T-helper 22 cell (primary cell): ENCODE data around the gene ANKFN1.

Source experiments
- DNase-seq: peaks from one replicate; pipeline ENCODE4 v3.0.0-alpha.2; 2020; ENCODE audit warnings: low read depth

Gene ANKFN1

DNA sequence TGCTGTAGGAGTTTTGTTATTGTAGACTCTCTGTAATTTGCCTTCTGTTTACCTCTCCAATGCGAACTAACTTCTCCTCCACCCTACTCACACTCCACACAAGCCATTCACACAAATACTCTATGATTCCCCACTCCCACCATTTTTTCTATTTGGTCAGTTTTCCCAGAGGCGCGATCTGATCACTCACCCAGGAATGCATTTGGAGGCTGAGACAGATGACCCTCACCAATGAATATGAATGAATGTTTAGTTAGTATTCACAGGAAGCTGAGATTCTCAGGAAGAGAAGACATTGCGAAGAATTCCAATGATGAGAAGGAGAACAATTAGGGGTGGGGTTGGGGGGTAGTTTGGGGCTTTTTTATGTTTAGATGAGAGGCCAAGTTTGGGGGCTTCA lies 10.5 kb upstream of the ANKFN1 start:
- DNase-seq = no peak

DNA sequence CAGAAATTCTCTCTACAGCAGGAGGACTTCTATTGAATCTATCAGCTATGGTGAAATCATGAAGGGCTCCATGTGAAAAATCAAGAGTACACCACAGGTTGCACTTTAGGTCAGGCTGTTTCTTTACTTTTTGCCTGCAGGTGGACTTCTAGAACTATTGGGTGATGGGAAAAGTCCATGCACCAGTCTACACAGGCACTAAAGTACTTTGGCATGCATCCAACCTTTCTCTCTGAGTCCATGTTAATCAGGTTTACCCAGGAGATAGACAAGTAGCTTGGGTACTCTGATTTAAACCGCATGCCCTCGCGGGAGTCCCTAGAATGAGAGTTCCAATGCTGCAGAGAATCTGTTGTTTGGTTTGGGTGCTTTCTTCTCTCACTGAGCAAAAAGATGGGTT lies 9.1 kb upstream of the ANKFN1 start:
- DNase-seq = no peak

GRCh38 chr17:56146534-56146933 lies 6.7 kb upstream of the ANKFN1 start:
- DNase-seq = no peak

DNA sequence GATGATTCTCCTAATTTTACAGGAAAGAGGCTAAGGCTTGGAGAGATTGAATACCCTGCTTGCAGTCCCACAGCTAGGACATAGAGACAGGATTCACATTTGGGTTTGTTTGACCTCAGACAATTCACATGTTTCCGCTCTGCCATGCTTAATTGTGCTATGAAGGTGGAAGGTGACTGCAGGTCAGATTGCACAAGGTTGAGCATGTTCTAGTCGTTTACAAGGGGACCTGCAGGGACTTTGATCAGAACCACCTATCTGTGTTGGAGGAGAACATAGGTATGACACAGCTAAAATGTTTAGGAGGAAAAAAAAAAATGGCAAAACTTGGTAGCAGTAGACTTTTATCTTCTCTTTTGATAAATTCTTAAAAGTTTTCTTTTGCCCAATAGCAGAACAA lies 4.9 kb upstream of the ANKFN1 start:
- no peak for DNase-seq

DNA sequence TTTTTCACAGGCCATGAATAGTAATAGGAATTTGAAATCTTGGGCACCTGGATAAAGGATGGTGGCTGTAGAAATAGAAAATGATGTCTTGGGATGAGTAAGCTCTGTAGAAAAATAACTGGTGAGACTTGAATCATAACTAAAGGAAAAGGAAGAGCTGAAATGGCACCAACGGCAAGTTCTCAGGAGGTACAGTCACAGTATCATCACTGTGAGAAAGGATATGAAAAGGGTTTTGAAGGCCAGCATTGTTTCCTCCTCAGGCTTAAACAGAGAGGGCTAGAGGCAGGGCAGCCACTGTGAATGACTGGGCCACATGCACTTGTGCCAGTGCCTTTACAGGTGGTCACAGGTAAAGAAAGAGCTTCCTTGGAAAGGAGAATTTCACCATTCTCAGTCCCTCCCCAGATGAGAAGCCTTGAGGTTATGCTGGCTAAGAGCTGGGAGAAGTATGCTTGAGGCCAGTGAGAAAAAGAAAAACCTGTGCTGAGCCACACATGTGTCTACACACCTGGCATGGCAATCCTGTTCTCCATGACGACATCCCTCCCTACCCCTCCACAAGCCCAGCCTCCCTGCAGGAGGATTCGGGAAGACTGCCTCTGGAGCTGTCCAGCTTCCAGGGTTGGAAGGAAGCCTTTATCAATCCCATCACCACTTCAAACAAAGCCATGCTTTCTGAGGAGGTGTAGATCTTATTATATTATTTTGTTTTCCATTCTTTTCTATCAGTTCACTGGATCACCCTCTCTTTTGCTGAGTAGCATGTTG lies 3.8 kb upstream of the ANKFN1 start:
- no peak for DNase-seq

GRCh38 chr17:56150649-56151048 lies 2.6 kb upstream of the ANKFN1 start:
- no peak for DNase-seq

- no peak for DNase-seq
Measured at GRCh38 chr17:56157845-56158244, 4.6 kb downstream of the ANKFN1 start.

DNA sequence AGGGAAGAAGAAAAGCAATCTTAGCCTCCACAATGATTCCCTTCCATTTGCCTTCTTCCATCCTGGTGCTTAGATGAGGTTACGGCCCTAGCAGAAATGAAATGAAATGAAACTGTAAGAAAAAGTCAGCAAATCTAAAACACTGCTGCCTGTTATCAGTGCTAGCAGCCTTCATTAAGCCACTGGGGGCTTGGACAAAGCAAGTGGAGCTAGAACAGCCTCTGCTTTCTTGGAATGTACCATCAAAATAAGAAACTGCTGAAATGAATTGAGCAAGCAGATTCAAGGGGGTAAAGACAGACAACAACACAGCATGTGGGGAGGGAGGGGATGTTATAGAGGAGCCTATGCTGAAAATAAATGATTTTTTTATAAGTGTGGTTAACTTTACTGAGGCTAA lies 5.1 kb downstream of the ANKFN1 start:
- no peak for DNase-seq

DNA sequence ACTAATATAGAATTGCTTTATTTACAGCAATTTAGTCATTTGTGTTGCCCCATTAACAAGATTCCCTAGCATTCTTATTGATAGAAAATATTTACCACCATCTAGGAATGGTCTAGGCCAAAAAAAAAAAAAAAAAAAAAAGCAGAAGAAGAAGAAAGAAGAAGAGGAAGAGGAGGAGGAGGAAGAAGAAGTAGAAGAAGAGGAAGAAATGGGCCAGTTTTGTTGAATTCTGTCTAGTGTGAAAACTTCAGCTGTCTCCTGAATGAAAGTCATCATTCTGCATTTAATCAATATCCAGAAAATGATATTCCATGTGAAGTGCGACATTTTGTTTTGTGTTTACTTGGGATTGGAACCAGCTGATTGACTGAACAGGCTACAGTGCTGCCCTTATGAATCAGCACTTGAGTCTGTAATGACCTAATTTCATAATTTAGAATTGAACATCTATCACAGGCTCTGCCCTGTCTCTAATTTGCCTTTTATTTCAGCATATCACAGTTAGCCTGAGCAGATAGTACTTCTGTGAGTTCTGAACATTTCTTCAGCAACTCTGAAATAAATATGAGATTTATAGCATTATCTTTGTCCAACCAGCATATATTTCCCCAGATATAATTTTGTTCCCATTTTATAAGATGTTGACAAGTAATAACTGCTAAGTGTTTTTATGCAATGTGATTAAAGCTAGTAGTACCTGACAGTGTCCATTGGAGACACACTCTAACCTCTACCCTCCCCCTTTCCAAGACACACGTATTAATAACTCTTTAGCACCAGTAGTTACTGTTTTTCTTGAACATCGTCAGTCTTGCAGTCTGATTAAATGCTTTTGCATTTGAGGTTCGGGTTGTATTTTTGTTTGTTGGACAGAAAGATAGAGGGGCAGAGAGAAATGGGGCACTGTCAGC lies 5.9 kb downstream of the ANKFN1 start:
- no peak for DNase-seq

- no peak for DNase-seq
Measured at GRCh38 chr17:56159826-56160380, 6.6 kb downstream of the ANKFN1 start.

- DNase-seq = no peak
Measured at GRCh38 chr17:56160422-56160821, 7.1 kb downstream of the ANKFN1 start.

DNA sequence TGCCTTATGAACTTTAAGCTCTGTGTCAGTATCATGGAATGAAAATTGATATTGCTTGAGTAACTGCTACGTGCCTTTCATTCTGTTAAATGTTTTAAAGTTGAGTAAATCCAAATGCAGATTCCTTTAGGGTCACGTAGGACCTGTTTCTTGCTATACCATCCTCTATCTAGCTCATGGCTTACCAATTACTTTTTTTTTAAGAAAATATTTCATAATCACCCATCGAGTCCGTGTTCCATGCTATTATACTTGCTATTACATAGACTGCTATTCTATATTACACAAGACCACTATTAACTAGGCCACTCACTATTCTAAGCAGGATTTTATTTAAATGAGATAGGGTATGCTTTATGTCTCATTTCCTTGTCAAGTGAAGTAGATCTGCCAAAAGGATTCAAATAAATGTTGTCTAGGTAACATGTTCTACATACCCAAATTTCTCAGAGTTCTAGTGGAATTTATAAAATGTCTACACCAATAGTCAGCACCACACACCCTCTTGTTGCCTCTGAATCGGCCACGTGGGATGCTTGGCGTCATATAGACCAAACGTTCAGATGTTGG lies 11.9 kb downstream of the ANKFN1 start:
- DNase-seq = no peak

DNA sequence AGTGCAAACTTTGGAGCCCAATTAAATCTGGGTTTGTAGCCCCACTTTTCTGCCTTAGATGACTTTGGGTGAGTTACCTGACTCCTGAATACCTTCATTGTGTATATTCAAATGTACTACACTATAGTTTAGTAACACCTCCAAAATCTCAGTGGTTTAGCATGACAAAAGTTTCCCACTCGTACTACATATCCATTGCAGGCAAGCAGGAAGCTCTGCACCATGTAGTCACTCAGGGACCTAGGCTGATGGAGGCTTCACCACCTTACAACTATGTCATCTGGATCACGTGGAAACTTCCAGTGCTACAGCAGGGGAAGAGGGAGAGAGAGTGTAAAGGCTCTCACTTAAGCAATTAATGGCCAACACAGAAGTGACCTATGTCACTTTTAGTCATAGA lies 14.2 kb downstream of the ANKFN1 start:
- no peak for DNase-seq

DNA sequence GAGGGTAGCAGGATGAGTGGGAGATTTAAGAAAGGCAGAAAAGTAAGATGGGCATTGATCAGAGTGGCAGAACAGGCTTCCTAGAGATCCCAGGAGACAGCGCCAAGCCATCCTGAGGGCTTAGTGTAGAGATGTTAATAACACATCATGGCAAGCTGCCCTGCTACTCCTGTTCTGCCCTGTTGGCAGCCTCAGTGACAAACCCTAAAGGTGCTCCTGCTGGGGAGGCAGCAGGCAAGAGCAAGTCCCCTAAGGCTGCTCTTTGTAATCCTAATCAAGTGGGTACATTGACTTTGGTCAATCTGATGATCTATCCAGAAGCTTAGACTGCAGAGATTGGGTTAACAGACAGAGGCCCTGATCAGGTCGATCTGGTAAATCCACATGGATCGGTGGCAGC lies 16.3 kb downstream of the ANKFN1 start:
- DNase-seq = no peak

DNA sequence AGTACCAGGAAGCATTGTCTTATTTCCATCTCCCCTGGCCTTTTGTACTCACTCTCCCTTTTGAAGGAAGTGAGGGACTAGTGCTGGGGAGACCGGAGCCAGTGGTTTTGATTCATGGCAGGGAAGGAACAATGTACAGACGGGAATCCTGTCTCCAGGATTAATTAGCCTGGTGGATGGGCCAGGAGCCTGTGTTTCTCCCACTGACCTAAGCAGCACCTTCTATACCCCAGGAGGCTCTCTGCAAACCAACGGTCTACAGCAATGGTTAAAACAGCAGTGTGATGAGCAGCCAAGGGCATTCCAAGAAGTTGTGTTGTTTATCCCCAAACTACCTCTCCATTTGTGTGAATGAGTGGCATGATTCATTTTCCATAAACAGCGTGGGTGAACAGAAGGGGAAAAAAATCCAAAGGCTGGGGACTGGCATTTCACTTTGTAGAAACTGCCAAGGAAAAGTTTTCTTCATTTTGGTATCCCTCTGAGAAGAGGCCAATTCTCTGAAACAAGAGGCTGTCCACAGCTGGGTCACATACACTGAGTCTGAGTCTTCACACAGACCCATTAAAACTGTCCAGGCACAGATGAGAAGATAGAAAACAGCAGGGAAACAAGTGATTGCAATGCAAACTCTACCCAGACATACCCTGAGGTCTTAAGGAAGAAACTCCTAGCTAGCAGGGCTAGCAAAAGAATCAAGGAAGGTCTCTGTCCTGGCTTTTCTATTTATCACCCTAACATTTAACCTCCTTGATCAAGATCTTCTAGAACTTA lies 18.1 kb downstream of the ANKFN1 start:
- DNase-seq = no peak

DNA sequence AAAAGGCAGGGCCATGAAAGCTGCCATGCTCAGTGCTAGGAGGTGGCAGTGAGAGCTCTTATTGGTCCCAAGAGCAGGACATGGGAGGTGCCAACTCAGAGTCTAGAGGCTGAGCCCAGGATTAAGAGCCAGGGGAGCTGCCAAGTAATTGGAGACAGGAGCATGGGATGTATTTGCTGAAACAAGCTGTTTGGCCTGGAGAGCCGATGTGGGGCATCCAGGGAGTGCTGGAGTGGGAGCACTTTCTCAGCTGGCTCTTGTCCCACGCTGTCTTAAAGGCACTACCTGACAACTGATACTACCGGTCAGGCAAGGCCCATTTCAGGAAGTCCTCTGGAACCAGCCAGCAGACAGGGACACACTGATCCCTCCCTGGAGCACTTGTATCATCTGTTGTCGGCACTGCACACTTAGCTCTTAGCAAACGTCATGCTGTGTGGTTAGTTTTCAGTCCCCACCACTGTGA lies 19.3 kb downstream of the ANKFN1 start:
- DNase-seq = no peak

GRCh38 chr17:56173026-56173425 lies 19.8 kb downstream of the ANKFN1 start:
- no peak for DNase-seq

DNA sequence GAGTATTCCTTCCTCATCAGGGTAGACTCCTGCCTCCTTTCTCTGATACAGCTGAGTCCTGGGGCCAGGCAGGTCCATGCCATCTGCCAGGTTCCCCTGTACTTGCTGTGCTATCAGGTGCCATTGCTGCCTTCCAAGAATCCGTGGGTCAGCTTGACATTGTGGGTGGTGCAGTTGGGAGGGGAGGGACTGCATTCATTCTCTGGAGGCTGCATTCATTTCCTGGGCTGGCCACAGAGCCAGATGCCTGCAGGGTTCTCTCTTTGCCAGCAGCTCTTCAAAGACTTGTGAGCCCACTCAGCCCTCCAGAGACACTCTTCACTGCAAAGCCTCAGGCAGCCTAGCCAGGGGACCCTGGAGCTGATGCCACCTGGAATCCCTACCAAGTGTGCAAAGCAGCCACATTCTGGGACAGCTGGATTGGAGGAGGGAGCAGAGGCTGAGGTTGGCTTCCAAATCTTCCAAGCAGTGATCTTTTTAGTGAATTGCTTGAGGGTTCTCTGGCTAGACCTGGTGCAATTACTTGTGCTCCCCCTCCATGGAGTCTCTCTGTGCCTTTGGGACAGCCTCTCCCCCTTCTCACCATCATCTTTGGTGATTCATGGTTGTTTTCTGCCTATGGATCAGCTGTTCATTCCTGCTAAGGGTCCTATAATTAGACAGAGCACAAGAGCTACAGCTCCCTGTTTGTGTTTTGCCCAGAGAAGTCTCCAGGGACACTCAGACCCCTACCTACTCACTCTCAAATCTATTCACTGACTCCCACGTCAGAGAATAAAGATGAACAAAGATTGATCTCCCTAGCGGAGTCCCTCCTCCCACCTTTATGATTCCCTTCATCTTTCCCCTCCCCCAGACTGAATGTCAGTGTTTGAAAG lies 20.9 kb downstream of the ANKFN1 start:
- no peak for DNase-seq

DNA sequence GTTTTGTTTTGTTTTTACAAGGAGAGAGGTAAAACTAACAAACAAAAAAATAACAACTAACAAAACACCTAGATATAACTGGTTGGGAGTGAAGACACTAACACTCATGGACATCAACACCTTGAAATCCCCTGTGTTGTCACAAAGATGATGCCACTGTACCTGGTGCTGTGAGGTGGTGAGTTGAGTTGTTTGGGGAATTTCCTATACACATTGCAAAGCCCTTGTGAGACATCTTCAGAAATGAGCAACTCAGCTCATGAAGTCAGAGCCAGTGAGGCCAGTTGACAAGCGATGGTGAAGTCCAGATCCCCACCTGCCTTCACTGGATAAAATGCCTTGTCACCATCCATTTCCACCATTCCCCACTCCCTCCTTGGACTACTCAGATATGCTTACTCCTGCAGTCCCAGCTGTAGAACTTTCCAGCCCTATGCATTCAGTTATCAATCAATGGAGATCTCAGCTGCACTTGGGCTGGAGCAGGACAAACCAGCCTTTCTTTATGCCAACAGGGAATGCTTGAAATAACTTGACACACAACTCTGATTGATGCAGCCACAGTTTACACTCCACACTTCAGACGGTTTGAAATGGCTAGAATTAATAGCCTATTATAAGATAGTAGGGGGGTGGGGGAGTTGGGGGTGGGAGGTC lies 22.2 kb downstream of the ANKFN1 start:
- no peak for DNase-seq

DNA sequence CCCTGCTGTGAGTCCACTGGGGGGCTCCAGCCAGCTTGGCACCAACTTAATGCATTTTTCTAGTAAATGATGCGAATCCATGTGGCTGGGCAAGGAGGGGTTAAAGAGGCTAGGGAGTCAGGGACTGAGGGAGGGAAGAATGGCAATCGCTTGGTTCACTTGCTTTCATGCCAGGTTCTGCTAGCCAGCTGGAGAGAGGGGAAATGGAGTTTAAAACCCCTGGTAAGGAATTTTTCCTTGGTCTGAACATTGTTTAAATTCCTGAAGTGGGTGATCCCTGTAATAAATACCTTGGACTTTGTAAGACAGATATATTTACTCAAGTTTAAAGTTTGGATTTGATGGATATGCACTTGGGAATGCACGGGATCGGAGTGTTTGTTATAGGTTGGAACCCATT lies 22.8 kb downstream of the ANKFN1 start:
- no peak for DNase-seq
